ENCODE measurements around the gene KANTR. TPM values are rescaled to one million over a fixed set of nuclear protein-coding genes. Genes with fewer than 3 reads are reported as not detected.

KANTR gene, protein sequence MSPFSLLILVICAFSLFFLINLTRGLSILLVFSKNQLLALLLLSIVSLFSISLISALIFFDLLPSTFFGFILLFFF
- 10 to 100 TPM; 11.5 to 11.6 TPM for total RNA-seq

DNA sequence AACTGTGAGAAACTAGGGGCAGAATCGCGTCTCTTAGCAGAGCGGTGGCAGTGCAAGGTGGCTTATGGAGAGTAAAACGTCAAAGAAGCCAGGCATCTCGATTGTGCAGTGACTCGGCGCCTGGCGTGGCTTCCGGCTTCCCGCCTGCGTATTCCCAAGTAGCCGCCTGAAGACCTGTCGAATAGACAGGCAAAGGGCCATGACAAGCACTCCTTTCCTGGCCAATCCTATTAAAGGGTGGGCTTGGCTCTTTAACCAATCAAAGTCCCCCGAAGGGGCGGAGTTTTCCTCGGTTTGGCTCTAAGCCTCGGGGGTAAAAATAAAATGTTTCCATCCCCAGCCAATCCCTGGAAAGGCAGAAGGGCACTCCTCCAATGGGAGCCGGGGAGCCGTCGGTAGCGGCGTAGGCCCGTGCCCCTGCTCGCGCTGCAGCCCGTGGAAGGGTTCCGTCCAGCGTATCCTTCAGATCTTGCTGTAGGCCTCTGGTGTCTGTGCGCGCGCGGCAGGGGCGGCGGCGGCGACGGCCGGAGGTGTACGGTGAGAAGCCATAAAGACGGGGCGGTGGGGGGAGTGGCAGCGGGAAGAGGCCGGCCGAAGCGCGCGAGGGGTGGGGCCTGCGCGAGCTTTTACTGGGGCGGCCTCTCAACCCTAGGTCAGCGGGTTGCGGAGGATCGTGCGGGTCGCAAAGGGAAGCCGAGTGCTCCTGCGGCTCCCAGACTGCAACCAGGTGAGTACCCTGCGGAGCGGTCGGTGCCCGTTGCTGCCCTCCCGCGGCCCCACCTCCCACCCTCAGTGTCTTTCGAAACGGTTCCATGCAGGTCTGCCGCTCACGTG, at the start of gene KANTR:
Gene KANTR (plus strand): TSS at position 395 of the 834 bp plus-strand sequence. CDS start 30,131 bp downstream, outside the sequence.
- no peaks in the 10 kb centered on the region for H3K9me3 Mint-ChIP-seq (ENCODE audit: insufficient read depth)
- DNase-seq: peak; percentile 88
- no peaks in the 10 kb centered on the region for H3K36me3 Mint-ChIP-seq (ENCODE audit: low read depth)
- H3K4me3 Mint-ChIP-seq: peak within 1 kb of the TSS; percentile 86
- ChIA-PET POLR2A (interaction anchor here (0.6 to 1.0 kb wide), 2 partner anchors 12 to 132 kb away, joined by 3 to 4 read pairs; partner anchors contain the start of gene TSPYL2), CTCF (no interaction called here)
- peaks cover 22% of the 10 kb centered on the region for H3K4me1 Mint-ChIP-seq (ENCODE audit: low read depth)
- no peaks in the 10 kb centered on the region for H3K27me3 Mint-ChIP-seq (ENCODE audit: low read depth)
- peak within 1 kb of the TSS; percentile 85 for H3K27ac Mint-ChIP-seq
- peak; percentile 84 for ATAC-seq

DNA sequence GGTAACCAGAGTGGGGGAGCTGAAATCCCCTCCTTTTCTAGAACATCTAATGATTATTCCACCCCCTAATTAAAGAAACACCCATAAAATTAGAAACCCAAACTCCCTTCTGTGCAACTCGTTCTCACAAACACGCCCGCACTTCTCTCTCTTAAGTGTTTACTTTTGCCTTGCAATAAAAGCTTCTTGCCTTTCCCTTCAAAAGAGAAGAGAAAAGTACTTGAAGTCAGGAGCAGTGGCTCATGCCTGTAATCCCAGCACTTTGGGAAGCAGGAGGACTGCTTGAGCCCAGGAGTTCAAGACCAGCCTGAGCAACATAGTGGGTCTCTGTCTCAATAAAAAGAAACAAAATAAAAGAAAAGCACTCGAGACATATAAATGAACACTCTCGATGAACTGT, 48.9 kb upstream of the KANTR start:
- Mint-ChIP-seq H3K27me3 (ENCODE audit: low read depth) (peaks cover 2% of the 10 kb centered on the region), H3K27ac (no peak overlapping the region), H3K9me3 (ENCODE audit: insufficient read depth) (no peaks in the 10 kb centered on the region), H3K36me3 (ENCODE audit: low read depth) (no peaks in the 10 kb centered on the region), H3K4me3 (no peak overlapping the region), H3K4me1 (ENCODE audit: low read depth) (no peaks in the 10 kb centered on the region)
- ChIA-PET CTCF (no interaction called here), POLR2A (no interaction called here)
- no peak for DNase-seq
- ATAC-seq: no peak

DNA sequence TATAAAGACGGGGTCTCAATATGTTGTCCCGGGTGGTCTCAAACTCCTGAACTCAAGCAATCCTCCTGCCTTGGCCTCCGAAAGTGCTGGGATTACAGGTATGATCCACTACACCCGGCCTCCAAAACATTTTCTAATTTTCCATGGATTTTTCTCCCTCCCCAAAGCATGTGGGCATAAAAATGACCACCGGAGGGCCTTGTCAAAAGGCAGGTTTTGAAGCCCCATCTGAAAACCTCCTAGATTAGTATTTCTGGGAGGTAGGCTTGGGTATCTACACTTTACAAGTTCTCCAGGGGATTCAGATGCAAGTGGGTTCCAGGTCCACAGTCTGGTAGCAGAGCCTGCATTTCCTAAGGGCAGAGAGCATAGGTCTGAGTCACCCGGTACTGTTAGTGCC, 46.7 kb upstream of the KANTR start:
- H3K27ac Mint-ChIP-seq: no peak overlapping the region
- no peaks in the 10 kb centered on the region for H3K27me3 Mint-ChIP-seq (ENCODE audit: low read depth)
- no peaks in the 10 kb centered on the region for H3K36me3 Mint-ChIP-seq (ENCODE audit: low read depth)
- no peak overlapping the region for H3K4me3 Mint-ChIP-seq
- no peaks in the 10 kb centered on the region for H3K4me1 Mint-ChIP-seq (ENCODE audit: low read depth)
- DNase-seq (no peak), ATAC-seq (no peak)
- no peaks in the 10 kb centered on the region for H3K9me3 Mint-ChIP-seq (ENCODE audit: insufficient read depth)
- ChIA-PET CTCF (no interaction called here), POLR2A (no interaction called here)

DNA sequence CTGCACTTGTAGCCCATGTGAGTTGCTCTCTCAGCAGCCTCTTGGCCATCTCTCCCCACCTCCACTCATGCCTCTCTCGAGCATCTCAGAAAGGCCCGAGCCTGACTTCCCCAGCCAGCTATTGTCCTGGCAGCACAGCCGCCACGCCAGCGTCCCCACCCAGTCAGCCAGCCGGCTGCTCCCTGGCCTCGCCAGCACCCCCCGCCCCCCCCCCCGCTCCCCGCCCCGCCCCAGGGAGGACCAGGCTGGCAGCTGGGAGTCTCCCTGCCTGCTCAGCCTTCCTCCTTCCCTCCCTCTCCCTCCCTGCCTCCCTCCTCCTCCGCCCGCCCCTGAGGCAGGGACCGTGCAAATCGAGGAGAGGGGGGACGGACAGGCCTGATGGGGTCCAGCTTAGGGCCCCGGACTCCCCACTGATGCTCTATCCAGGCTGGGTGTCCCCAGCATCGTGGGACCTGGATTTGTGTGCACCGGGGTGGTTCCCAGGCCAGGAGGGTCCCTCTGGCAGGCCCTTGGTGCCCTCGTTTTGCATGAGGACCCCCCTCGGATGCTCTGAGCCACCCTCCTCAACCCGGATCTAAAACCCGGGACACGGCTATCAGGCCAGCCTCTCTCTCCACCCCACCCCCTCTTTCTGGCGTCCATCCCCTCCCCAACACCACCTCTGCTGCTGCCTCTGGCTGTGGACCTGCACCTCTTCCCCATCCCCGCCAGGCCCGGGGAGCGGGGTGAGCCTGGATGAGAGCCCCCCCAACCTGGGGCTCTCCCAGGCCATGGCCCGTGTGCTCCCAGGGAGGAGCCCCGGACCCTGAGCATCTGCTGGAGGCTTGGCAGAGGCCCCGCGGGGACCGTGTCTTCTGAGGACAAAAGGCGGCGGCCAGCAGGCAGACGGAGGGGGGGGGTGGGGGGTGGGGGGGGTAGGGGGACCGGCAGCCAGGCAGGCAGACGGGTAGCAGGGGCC, 45.5 kb upstream of the KANTR start, which contains the start of gene GPR173:
Gene GPR173 (plus strand): TSS at position 621 of the 958 bp plus-strand sequence. CDS start 27,833 bp downstream, outside the sequence.
- ATAC-seq (no peak), DNase-seq (no peak)
- no peak within 1 kb of the TSS for H3K27ac Mint-ChIP-seq
- ChIA-PET POLR2A (no interaction called here), CTCF (no interaction called here)
- no peaks in the 10 kb centered on the region for H3K27me3 Mint-ChIP-seq (ENCODE audit: low read depth)
- H3K4me1 Mint-ChIP-seq (ENCODE audit: low read depth): no peaks in the 10 kb centered on the region
- H3K4me3 Mint-ChIP-seq: no peak within 1 kb of the TSS
- H3K36me3 Mint-ChIP-seq (ENCODE audit: low read depth): no peaks in the 10 kb centered on the region
- H3K9me3 Mint-ChIP-seq (ENCODE audit: insufficient read depth): no peaks in the 10 kb centered on the region

DNA sequence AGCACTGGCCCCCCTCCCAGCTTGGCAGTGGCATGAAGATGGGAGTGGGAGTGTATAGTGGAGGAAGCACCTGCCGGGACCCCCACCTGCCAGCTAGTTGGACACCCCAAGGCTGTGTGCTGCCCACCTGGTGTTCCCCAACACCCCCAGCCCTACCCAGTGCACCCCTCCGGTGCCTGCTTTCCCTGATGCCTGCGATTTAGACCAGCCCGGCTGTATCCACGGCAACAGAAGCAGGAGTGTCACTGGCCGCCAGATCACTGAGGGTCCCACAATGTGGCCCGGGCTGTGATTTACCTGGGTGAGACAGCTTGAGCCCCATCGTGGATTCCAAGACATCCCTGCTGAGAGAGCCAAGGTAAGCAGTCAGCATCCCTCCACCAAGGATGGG, 44.8 kb upstream of the KANTR start:
- ATAC-seq: no peak

DNA sequence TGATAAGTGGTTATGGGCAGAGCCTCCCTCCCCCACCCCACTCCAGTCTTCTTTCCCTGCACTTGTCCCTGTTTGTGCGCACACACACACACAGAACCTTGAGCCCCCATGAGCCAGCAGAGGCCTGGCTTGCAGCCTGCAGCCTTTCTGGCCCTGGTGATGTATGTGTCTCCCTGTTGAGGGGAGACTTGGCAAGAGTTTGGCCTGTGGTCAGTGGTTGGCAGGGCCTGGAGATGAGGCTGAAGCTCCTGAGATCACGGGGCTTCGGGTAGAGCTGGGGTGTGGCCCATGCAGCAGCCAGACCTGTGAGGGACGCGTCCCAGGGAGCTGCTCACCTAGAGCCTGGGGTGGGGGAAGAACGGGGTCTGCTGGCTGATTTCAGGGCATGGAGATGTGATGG, 43.1 kb upstream of the KANTR start:
- Mint-ChIP-seq H3K27me3 (ENCODE audit: low read depth) (no peaks in the 10 kb centered on the region), H3K4me1 (ENCODE audit: low read depth) (no peaks in the 10 kb centered on the region), H3K9me3 (ENCODE audit: insufficient read depth) (no peaks in the 10 kb centered on the region), H3K27ac (no peak overlapping the region), H3K36me3 (ENCODE audit: low read depth) (no peaks in the 10 kb centered on the region), H3K4me3 (no peak overlapping the region)
- no peak for ATAC-seq
- POLR2A ChIA-PET: no interaction called here
- DNase-seq: no peak
- CTCF ChIA-PET: no interaction called here

More for the DNA sequence above, 44.8 kb upstream of the KANTR start:
- ChIA-PET CTCF (no interaction called here), POLR2A (no interaction called here)
- DNase-seq: no peak
- H3K27ac Mint-ChIP-seq: no peak overlapping the region
- no peaks in the 10 kb centered on the region for H3K27me3 Mint-ChIP-seq (ENCODE audit: low read depth)
- no peaks in the 10 kb centered on the region for H3K9me3 Mint-ChIP-seq (ENCODE audit: insufficient read depth)
- H3K36me3 Mint-ChIP-seq (ENCODE audit: low read depth): no peaks in the 10 kb centered on the region
- H3K4me3 Mint-ChIP-seq: no peak overlapping the region
- no peaks in the 10 kb centered on the region for H3K4me1 Mint-ChIP-seq (ENCODE audit: low read depth)

DNA sequence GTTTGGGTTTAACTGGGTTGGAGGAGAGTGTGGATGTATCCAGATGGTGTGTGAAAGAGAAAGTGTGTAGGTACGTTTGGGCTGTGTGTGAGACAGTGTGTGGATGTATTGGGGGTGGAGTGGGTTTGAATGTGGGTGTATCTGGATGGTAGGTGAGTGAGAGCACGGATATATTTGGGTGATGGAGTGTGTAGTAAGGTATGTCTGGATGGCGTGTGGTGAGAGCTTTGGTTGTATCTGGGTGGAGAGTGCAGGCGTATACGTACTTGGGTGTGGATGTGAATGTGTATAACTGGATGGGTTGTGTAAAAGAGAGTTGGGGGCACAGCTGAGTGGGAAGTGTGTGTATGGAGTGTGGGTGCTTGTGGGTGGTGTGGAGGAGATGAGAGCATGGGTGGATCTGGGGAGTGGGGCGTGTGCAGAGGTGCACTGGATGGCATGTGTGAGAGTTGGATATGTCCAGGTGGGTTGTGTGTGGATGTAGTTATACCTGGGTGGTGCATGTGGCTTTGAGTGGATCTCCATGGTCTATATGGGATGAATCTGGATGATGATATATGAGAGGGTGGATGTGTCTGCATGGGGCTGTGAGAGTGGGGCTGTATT, 38.6 kb upstream of the KANTR start:
- ATAC-seq (no peak), DNase-seq (no peak)
- CTCF ChIA-PET: no interaction called here
- Mint-ChIP-seq H3K36me3 (ENCODE audit: low read depth) (no peaks in the 10 kb centered on the region), H3K9me3 (ENCODE audit: insufficient read depth) (no peaks in the 10 kb centered on the region), H3K27ac (no peak overlapping the region), H3K27me3 (ENCODE audit: low read depth) (no peaks in the 10 kb centered on the region), H3K4me3 (no peak overlapping the region), H3K4me1 (ENCODE audit: low read depth) (no peaks in the 10 kb centered on the region)
- POLR2A ChIA-PET: no interaction called here

DNA sequence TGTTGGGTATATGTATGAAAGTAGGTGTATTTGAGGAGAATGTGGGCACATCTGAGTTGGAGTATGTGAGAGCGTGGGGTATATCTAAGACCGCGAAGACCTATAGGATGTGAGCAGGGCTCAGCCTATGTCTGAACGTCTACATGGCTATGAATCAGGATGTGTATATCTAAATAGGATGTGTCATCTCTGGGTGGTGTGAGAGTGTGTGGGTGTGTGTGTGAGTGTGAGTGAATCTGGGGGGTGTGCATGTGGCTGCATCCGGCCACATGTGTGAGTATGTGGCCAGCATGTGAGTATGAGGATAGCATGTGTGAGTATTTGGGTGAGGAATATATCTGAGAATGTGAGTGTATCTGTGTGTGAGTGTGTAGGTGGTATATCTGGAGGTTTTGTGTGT, 37.6 kb upstream of the KANTR start:
- ChIA-PET POLR2A (no interaction called here), CTCF (no interaction called here)
- Mint-ChIP-seq H3K27ac (no peak overlapping the region), H3K4me1 (ENCODE audit: low read depth) (no peaks in the 10 kb centered on the region), H3K36me3 (ENCODE audit: low read depth) (no peaks in the 10 kb centered on the region), H3K9me3 (ENCODE audit: insufficient read depth) (no peaks in the 10 kb centered on the region), H3K27me3 (ENCODE audit: low read depth) (no peaks in the 10 kb centered on the region), H3K4me3 (no peak overlapping the region)
- ATAC-seq: no peak
- DNase-seq: no peak

DNA sequence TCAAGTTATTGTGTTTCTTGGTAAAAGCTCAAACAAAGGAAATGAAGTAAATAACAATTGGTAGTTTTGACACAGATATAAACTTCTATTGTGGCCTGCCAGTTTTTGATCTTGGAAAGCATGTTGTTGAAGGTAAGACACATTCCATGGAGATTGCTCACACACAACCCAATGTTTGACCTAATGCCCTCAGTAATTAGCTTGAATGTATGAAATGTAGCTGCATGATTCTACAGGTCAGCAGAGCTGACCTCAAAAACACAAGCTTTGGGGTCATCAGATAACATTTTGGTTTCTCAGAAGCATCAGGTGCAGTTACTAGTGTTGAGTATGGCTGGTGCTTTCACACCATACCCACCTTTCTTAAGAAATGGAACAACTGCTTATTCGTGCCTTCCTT, 28.8 kb upstream of the KANTR start:
- peaks cover 3% of the 10 kb centered on the region for H3K27me3 Mint-ChIP-seq (ENCODE audit: low read depth)
- ATAC-seq (no peak), DNase-seq (no peak)
- no peak overlapping the region for H3K4me3 Mint-ChIP-seq
- ChIA-PET POLR2A (no interaction called here), CTCF (interaction anchor here (1.0 kb wide), 1 partner anchor 31 kb away, joined by 3 read pairs; no protein-coding TSS in a partner anchor)
- no peak overlapping the region for H3K27ac Mint-ChIP-seq
- no peaks in the 10 kb centered on the region for H3K9me3 Mint-ChIP-seq (ENCODE audit: insufficient read depth)
- no peaks in the 10 kb centered on the region for H3K4me1 Mint-ChIP-seq (ENCODE audit: low read depth)
- no peaks in the 10 kb centered on the region for H3K36me3 Mint-ChIP-seq (ENCODE audit: low read depth)

DNA sequence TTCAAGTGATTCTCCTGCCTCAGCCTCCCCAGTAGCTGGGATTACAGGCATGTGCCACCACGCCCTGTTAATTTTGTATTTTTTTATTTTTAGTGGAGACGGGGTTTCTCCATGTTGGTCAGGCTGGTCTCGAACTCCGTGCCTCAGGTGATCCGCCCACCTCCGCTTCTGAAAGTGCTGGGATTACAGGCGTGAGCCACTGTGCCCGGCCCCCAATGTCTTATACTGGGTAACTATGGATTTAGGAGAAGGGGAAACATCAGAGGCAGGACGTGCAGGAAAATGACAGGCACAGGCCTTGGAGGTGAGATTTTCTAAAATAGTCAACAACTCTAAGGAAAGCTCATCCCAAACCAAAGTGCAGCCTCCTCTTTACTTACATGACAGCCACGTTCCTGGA, 22.9 kb upstream of the KANTR start:
- ChIA-PET POLR2A (interaction anchor here (0.7 kb wide), 1 partner anchor 129 kb away, joined by 3 read pairs; no protein-coding TSS in a partner anchor), CTCF (interaction anchor here (1.3 to 1.6 kb wide), 2 partner anchors 153 to 375 kb away, joined by 3 read pairs; no protein-coding TSS in a partner anchor)
- peaks cover 12% of the 10 kb centered on the region for H3K4me1 Mint-ChIP-seq (ENCODE audit: low read depth)
- H3K36me3 Mint-ChIP-seq (ENCODE audit: low read depth): no peaks in the 10 kb centered on the region
- H3K27ac Mint-ChIP-seq: no peak overlapping the region
- H3K9me3 Mint-ChIP-seq (ENCODE audit: insufficient read depth): no peaks in the 10 kb centered on the region
- H3K4me3 Mint-ChIP-seq: peak overlapping the region; percentile 84
- ATAC-seq (no peak), DNase-seq (no peak)
- H3K27me3 Mint-ChIP-seq (ENCODE audit: low read depth): peaks cover 3% of the 10 kb centered on the region

DNA sequence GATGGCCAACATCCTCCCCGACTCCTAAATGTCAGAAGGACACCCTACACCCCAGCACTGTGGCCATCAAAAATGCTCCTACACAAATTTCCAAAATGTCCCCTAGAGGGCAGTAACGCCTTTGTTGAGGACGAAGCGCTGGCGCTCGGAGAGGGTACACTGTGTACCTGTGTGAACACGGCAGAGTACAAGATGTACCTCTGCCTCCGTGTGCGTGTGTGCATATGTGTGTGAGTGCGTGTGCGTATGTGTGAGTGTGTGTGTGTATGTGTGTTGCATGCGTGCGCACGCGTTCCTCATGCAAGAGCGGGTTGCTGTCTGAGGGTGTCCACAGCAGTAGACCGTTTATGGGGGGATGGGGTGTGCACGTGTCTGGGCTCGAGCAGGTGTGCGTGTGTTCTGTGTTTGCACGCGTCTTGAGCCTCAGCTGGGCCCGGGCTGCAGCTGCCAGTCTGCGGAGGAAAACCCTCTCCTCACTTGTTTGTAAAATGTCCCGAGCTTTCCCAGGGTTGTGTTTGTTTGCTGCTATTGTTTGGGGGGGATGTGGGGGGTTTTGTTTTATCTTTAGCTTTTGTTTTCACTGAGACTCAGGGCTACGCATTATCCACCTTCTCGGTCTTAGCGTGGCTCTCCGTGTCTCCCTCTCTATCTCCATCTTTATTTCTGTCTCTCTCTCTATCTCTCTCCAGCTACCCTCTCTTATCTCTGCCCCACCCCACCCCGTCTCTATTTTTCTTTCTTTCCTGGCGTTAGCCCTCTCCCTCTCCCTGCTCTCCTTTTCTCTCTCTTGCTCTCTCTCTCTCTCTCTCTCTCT, 22.1 kb upstream of the KANTR start:
- peak overlapping the region; percentile 84 for H3K4me3 Mint-ChIP-seq
- ChIA-PET CTCF (interaction anchor here (1.0 to 1.6 kb wide), 4 partner anchors 15 to 374 kb away, joined by 3 to 9 read pairs (median 3); no protein-coding TSS in a partner anchor), POLR2A (interaction anchor here (0.7 to 1.7 kb wide), 3 partner anchors 10 to 128 kb away, joined by 3 to 9 read pairs (median 3); partner anchors contain the start of gene TSPYL2)
- ATAC-seq: peak; percentile 87
- H3K27me3 Mint-ChIP-seq (ENCODE audit: low read depth): peaks cover 3% of the 10 kb centered on the region
- peaks cover 12% of the 10 kb centered on the region for H3K4me1 Mint-ChIP-seq (ENCODE audit: low read depth)
- peak overlapping the region; percentile 69 for H3K27ac Mint-ChIP-seq
- H3K9me3 Mint-ChIP-seq (ENCODE audit: insufficient read depth): no peaks in the 10 kb centered on the region
- no peaks in the 10 kb centered on the region for H3K36me3 Mint-ChIP-seq (ENCODE audit: low read depth)
- DNase-seq: peak; percentile 74

All from activated CD8-positive, alpha-beta T cell treated with anti-CD3 and anti-CD28 coated beads, Interleukin-2, amount 10 ng/mL, durations not matched to agents 7 days and 5 days (primary cell).